SU-DHL-6 (cell line): Measurements from ENCODE around the gene SCARB1.

Experiments
- EZH2phosphoT487 ChIP-seq: fragments of 200-600 bp; sonication (generic), shearing (Covaris generic); conservative IDR thresholded peaks from 2 replicates; pipeline ENCODE4 v1.6.1; 2018; ENCODE audit warnings: mild to moderate bottlenecking, antibody characterized with exemption, low read length, moderate library complexity, mixed read lengths
- TF ChIP-seq, protein P1 (sequence below): fragments of 200-600 bp; sonication (generic); IDR thresholded peaks from one replicate; pipeline ENCODE4 v1.5.1; 2017; ENCODE audit warnings: antibody characterized with exemption, mild to moderate bottlenecking, low read length, moderate library complexity; ENCODE audit not compliant: insufficient read depth, poor library complexity, severe bottlenecking

DNA sequence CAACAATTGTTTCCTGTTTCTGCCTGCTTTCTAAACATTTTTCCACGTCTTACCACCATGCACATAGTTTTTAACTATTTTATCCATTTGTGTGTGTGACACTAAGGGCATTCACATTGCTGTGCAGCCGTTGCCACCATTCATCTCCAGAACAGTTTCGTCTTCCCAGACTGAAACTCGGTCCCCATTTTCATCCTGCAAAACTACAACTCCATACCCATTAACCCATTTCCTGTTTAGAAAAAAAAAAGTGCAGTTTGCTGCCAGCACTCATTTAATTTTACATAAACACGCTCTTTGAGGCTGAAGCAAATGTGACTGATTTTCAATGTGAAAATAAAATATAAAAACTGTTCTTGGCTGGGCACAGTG lies 35.2 kb upstream of the SCARB1 start:
- TF ChIP-seq, protein P1, sequence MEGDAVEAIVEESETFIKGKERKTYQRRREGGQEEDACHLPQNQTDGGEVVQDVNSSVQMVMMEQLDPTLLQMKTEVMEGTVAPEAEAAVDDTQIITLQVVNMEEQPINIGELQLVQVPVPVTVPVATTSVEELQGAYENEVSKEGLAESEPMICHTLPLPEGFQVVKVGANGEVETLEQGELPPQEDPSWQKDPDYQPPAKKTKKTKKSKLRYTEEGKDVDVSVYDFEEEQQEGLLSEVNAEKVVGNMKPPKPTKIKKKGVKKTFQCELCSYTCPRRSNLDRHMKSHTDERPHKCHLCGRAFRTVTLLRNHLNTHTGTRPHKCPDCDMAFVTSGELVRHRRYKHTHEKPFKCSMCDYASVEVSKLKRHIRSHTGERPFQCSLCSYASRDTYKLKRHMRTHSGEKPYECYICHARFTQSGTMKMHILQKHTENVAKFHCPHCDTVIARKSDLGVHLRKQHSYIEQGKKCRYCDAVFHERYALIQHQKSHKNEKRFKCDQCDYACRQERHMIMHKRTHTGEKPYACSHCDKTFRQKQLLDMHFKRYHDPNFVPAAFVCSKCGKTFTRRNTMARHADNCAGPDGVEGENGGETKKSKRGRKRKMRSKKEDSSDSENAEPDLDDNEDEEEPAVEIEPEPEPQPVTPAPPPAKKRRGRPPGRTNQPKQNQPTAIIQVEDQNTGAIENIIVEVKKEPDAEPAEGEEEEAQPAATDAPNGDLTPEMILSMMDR = no peak
- TF ChIP-seq EZH2phosphoT487 = no peak
